ENCODE results near the gene ALS2CL. TPM values are rescaled to one million over a fixed set of nuclear protein-coding genes. Genes with fewer than 3 reads are reported as not detected.

The ALS2CL gene
- total and polyA plus RNA-seq, 2 donors (not counting 3 experiments of a cell fraction or from before 2014, with no cell fraction given): 7.8 to 10.1 TPM

DNA sequence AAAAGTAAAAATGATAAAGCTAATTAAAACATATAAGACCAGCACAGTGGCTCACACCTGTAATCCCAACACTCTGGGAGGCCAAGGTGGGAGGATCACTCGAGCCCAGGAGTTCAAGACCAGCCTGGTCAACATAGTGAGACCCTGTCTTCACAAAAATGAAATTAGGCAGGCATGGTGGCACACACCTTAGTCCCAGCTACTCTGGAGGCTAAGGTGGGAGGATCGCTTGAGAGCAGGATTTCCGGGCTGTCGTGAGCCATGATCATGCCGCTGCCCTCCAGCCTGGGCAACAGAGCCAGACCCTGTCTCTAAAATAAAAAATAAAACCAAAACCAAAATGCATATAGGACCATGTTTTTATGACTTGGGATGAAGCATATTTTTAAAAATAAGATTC, 29.0 kb upstream of the ALS2CL start:
- TF ChIP-seq GATA2 (IDR thresholded peaks at IDR 0.05; ENCODE audit: insufficient read depth, insufficient read length, low read depth, low read length): no peak
- no peak for TF ChIP-seq EZH2 (IDR thresholded peaks at IDR 0.05; ENCODE audit: borderline replicate concordance, low read depth, low read length, severe bottlenecking)
- TF ChIP-seq, protein P1, sequence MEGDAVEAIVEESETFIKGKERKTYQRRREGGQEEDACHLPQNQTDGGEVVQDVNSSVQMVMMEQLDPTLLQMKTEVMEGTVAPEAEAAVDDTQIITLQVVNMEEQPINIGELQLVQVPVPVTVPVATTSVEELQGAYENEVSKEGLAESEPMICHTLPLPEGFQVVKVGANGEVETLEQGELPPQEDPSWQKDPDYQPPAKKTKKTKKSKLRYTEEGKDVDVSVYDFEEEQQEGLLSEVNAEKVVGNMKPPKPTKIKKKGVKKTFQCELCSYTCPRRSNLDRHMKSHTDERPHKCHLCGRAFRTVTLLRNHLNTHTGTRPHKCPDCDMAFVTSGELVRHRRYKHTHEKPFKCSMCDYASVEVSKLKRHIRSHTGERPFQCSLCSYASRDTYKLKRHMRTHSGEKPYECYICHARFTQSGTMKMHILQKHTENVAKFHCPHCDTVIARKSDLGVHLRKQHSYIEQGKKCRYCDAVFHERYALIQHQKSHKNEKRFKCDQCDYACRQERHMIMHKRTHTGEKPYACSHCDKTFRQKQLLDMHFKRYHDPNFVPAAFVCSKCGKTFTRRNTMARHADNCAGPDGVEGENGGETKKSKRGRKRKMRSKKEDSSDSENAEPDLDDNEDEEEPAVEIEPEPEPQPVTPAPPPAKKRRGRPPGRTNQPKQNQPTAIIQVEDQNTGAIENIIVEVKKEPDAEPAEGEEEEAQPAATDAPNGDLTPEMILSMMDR (IDR thresholded peaks at IDR 0.05; ENCODE audit: extremely low read depth in 1 of 2, insufficient read depth in 1 of 2, low read depth in 1 of 2, low read length in 2 of 2): no peak
- no peak for TF ChIP-seq POLR2A (IDR thresholded peaks at IDR 0.05; ENCODE audit: low read depth, low read length)
- no peak for TF ChIP-seq MYC (IDR thresholded peaks at IDR 0.05; ENCODE audit: low read depth, low read length)
- no peak for TF ChIP-seq JUN (IDR thresholded peaks at IDR 0.05; ENCODE audit: borderline replicate concordance, insufficient read depth, insufficient read length, low read depth)
- TF ChIP-seq POLR2AphosphoS5 (IDR thresholded peaks at IDR 0.05; ENCODE audit: insufficient read depth, low read depth, low read length): no peak
- TF ChIP-seq, protein P2, sequence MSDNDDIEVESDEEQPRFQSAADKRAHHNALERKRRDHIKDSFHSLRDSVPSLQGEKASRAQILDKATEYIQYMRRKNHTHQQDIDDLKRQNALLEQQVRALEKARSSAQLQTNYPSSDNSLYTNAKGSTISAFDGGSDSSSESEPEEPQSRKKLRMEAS (IDR thresholded peaks at IDR 0.05; ENCODE audit: insufficient read depth, insufficient read length): no peak
- no peak for TF ChIP-seq FOS (IDR thresholded peaks at IDR 0.05; ENCODE audit: borderline replicate concordance, insufficient read depth, low read length)
- no TSS peak for BruUV-seq (replicated peaks)
- no peak overlapping the region for H3K4me3 ChIP-seq (replicated peaks in 1 of 3; ENCODE audit: insufficient read depth in 1 of 3, low read depth in 1 of 3, low read length in 3 of 3)

More for the DNA sequence above, 29.0 kb upstream of the ALS2CL start:
- H3K79me2 ChIP-seq (ENCODE audit: control insufficient read depth, insufficient read depth, low read length): no peaks in the 10 kb centered on the region
- H2AFZ ChIP-seq (ENCODE audit: low read depth, low read length): no peak overlapping the region
- no peaks in the 10 kb centered on the region for H3K4me1 ChIP-seq (ENCODE audit: control insufficient read depth, extremely low read depth, insufficient read depth, low read length)
- no peak overlapping the region for H3K4me2 ChIP-seq (ENCODE audit: insufficient read depth, low read length)
- no peak overlapping the region for H3K27ac ChIP-seq (ENCODE audit: insufficient read depth, low read depth, low read length)
- POLR2A ChIA-PET: no interaction called here
- H3K9me3 ChIP-seq (replicated peaks; ENCODE audit: control insufficient read depth, insufficient read depth, low read length): no peaks in the 10 kb centered on the region
- DNase-seq (ENCODE audit: low read depth, low spot score) (no peak), FAIRE-seq (no peak)
- CTCF ChIA-PET: no interaction called here
- dilution Hi-C loops (cut with MboI; ENCODE audit: extremely low pct_ligation_motif_present, low sequenced_read_pairs): no loop called here
- H4K20me1 ChIP-seq (replicated peaks; ENCODE audit: control insufficient read depth, extremely low read depth, insufficient read depth, low read length): no peaks in the 10 kb centered on the region
- intact Hi-C loops (cut with micrococcal nuclease): no loop called here
- no peaks in the 10 kb centered on the region for H3K36me3 ChIP-seq (ENCODE audit: control insufficient read depth in 2 of 2, extremely low read depth in 1 of 2, insufficient read depth in 2 of 2, low read length in 2 of 2)
- no peaks in the 10 kb centered on the region for H3K9me1 ChIP-seq (replicated peaks; ENCODE audit: control insufficient read depth, extremely low read depth, insufficient read depth, low read length)
- no peak overlapping the region for H3K9ac ChIP-seq (replicated peaks; ENCODE audit: extremely low read depth, insufficient read depth, low read length)
- peaks cover 4 to 6% of the 10 kb centered on the region in 2 experiments for H3K27me3 ChIP-seq (ENCODE audit: control insufficient read depth in 2 of 2, insufficient read depth in 2 of 2, low read length in 2 of 2)

Data from endothelial cell of umbilical vein (primary cell).